K562 (cell line): Measurements from ENCODE around the gene FAM114A1. TPM values are rescaled to one million over a fixed set of nuclear protein-coding genes. Genes with fewer than 3 reads are reported as not detected.

Experiments
- AFF1 ChIP-seq, 2 experiments: fragments of 450-650 bp; IDR thresholded peaks; 2 replicates each; pipeline ENCODE4 v1.6.1; 2018; ENCODE audit warnings: mild to moderate bottlenecking in 2 of 2, low read depth in 1 of 2; ENCODE audit not compliant: partially characterized antibody in 2 of 2
- BRD4 ChIP-seq: fragments of 200-600 bp; sonication (generic); IDR thresholded peaks from 2 replicates; pipeline ENCODE4 v1.6.1; 2017; ENCODE audit warnings: inconsistent platforms
- NFIC ChIP-seq: fragments of 450-650 bp; IDR thresholded peaks from 2 replicates; pipeline ENCODE4 v1.6.1; 2017; ENCODE audit warnings: mild to moderate bottlenecking, inconsistent platforms
- NR1H2 ChIP-seq: sonication (generic); formaldehyde crosslinking; IDR thresholded peaks from 2 replicates; pipeline ENCODE4 v1.4.0; 2020; ENCODE audit warnings: mild to moderate bottlenecking, missing genetic modification reagents
- POLR2AphosphoS2 ChIP-seq: IDR thresholded peaks from 2 replicates; pipeline ENCODE4 v1.6.1; 2012; ENCODE audit warnings: low read length, improper control_type of control experiment
- PTBP1 ChIP-seq: fragments of 200-400 bp; formaldehyde crosslinking; IDR thresholded peaks from 2 replicates; pipeline ENCODE4 v1.6.1; 2017; ENCODE audit warnings: low read depth, low read length
- SREBF2 ChIP-seq: sonication (generic); formaldehyde crosslinking; IDR thresholded peaks from 2 replicates; pipeline ENCODE4 v1.4.0; 2020; ENCODE audit warnings: mild to moderate bottlenecking, missing genetic modification reagents
- TSC22D4 ChIP-seq: fragments of 450-650 bp; IDR thresholded peaks from 2 replicates; pipeline ENCODE4 v1.6.1; 2016; ENCODE audit warnings: missing genetic modification characterization, missing biosample characterization, control low read depth
- U2AF1 ChIP-seq: fragments of 200-400 bp; formaldehyde crosslinking; optimal IDR thresholded peaks from 2 replicates; pipeline ENCODE3; 2017; ENCODE audit warnings: mild to moderate bottlenecking, low read depth, low read length, moderate library complexity
- YBX1 ChIP-seq: fragments of 450-650 bp; IDR thresholded peaks from 2 replicates; pipeline ENCODE4 v1.7.1; 2016; ENCODE audit warnings: mild to moderate bottlenecking
- ZBTB40 ChIP-seq, 2 experiments: fragments of 450-650 bp in 1 of 2; sonication (generic) in 1 of 2; formaldehyde crosslinking in 1 of 2; IDR thresholded peaks; 2 replicates each; pipeline versions ENCODE4 v1.7.1 to v1.9.0; 2016 to 2022; ENCODE audit warnings: inconsistent platforms in 1 of 2, mild to moderate bottlenecking in 1 of 2, missing genetic modification reagents in 1 of 2
- ZFP1 ChIP-seq: fragments of 450-650 bp; formaldehyde crosslinking; IDR thresholded peaks from 2 replicates; pipeline ENCODE4 v1.4.0; 2020; ENCODE audit warnings: mild to moderate bottlenecking, mixed read lengths
- ZNF696 ChIP-seq: fragments of 250-450 bp; sonication (Bioruptor Pico); conservative IDR thresholded peaks from 2 replicates; pipeline ENCODE4 v1.4.0; 2020; ENCODE audit warnings: mild to moderate bottlenecking, moderate library complexity
- ZNF75A ChIP-seq: fragments of 450-650 bp; formaldehyde crosslinking; IDR thresholded peaks from 2 replicates; pipeline ENCODE4 v1.4.0; 2020; ENCODE audit warnings: mild to moderate bottlenecking
- polyA plus RNA-seq, 8 experiments: library from polyadenylated mRNA; depleted of rRNA in 4 of 8; stranded (reverse) in 5 of 8; unstranded in 3 of 8; fragments of >200 nt; fragmentation: Nextera tagmentation in 2 of 8; fragmentation: Illumina TruSeq in 1 of 8; extraction: Ambion mirVana in 2 of 8; extraction: Trizol in 1 of 8; gene quantifications; 2 replicates each; pipeline versions ENCODE4 v1.2.1 to v1.2.3, GENCODE V29; 2011 to 2014; ENCODE audit warnings: inconsistent platforms in 1 of 8, missing spikeins in 1 of 8
- total RNA-seq, 7 experiments: library from RNA; depleted of rRNA in 6 of 7; stranded (reverse); fragments of >200 nt in 6 of 7; fragmentation: Illumina TruSeq in 2 of 7; extraction: Trizol in 2 of 7; gene quantifications; 2 replicates each; pipeline versions ENCODE4 v1.2.1 to v1.2.3, GENCODE V29; 2011 to 2021; ENCODE audit warnings: low replicate concordance in 1 of 7
- TF ChIP-seq, protein P1 (sequence below): fragments of 450-650 bp; IDR thresholded peaks from one replicate; pipeline ENCODE4 v1.6.1; 2018; ENCODE audit warnings: mild to moderate bottlenecking, moderate library complexity; ENCODE audit not compliant: partially characterized antibody

FAM114A1 gene
- total and polyA plus RNA-seq, 9 of the 15 experiments (the other 6 are each of a cell fraction or from before 2014, with no cell fraction given) = 1.8 to 12.0 (median 4.3) TPM

DNA sequence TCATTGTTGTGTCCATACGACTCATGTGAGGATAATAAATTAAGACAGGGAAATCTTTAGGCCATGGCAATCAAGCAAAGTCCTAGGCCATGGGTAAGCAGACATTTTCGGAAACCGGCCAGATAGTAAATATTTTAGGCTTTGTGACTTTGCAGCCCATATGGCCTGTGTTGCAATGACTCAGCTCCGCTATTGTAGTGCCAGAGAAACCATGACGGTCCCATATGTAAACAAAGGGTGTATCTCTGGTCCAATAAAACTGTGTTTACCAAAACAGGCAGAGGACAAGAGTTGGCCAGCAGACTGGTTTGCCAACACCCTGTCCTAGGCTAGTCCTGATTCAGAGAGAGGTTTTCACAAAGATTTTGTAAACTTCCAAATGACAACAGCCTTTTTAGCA, 5.0 kb downstream of the FAM114A1 start (continued):
- TF ChIP-seq ZBTB40 (IDR thresholded peaks at IDR 0.05) (no peak), ZBTB40 (CRISPR knock-in tag; IDR thresholded peaks at IDR 0.05) (no peak), ZNF75A (CRISPR knock-in tag) (no peak), NFIC (no peak), AFF1 (IDR thresholded peaks at IDR 0.05; ENCODE audit: low read depth in 1 of 2, partially characterized antibody in 2 of 2) (no peak), PTBP1 (no peak), POLR2AphosphoS2 (no peak), NR1H2 (CRISPR knock-in tag) (no peak), ZNF696 (CRISPR knock-in tag) (no peak), TSC22D4 (tag) (no peak), SREBF2 (CRISPR knock-in tag) (no peak), U2AF1 (no peak), ZFP1 (CRISPR knock-in tag) (no peak), BRD4 (no peak), YBX1 (no peak)
- TF ChIP-seq, protein P1, sequence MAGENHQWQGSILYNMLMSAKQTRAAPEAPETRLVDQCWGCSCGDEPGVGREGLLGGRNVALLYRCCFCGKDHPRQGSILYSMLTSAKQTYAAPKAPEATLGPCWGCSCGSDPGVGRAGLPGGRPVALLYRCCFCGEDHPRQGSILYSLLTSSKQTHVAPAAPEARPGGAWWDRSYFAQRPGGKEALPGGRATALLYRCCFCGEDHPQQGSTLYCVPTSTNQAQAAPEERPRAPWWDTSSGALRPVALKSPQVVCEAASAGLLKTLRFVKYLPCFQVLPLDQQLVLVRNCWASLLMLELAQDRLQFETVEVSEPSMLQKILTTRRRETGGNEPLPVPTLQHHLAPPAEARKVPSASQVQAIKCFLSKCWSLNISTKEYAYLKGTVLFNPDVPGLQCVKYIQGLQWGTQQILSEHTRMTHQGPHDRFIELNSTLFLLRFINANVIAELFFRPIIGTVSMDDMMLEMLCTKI = no peak
